Measurements from ENCODE around the gene MRPS17. TPM values are rescaled to one million over a fixed set of nuclear protein-coding genes. Genes with fewer than 3 reads are reported as not detected.
A peak's percentile ranks its signal among the peaks of the same experiment; 100 is the strongest.

MRPS17 gene
- total RNA-seq (2022) (18.9 and 22.7 TPM in 2 replicates), Bru-seq, nascent RNA (percentile 75 among the genes with signal in this experiment), BruChase-seq, experiment 1, labeled RNA remaining after a 2-hour chase (percentile 92 among the genes with signal in this experiment), BruChase-seq, experiment 2, labeled RNA remaining after a 6-hour chase (percentile 84 among the genes with signal in this experiment)
- long read RNA-seq, transcript MRPS17-201 (3 exons, 1,845 nt): major isoform, 24 of 45 reads
- long read RNA-seq, partial matches to known transcripts: 12 of 45 reads
- long read RNA-seq, other reads (novel, unspliced or antisense): 9 of 45 reads

DNA sequence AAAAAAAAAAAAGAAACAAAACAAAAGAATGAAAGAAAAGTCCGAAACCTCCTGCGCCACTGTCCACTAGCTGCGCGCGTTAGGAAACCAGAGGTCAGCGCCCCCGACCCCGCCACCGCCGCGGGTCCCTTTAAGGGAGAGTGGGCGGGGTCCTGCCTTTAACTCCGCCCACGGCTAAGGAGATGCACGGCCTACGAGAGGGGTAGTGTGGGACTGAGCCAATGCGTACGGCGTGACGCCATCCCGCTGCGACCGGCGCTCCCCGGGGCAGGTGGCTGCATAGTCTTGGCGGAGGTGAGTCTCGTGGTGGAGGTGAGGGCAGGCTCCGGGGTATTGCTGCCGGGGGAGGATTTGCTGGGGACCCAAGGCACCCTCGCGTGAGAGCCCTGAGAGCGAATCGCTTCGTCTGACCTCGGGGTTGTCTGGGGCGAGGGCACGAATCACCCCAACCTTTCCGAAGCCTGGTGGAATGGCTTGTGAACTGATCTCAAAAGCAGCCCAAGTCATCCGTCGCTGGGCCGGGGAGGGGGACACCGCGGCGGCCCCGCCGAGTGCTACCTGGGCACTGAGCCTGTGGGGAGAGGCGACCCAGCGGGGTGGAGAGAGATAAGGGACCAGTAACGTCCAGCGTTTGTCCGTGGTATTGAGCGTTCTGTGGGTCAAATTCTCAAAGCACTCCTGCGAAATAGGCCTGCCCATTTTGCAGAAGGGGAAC, at the start of gene MRPS17:
TSS of gene MRPS17 (plus strand) at position 241 of the 715 bp plus-strand sequence. CDS start 1,319 bp downstream, outside the sequence.
- peaks cover 34% of the 10 kb centered on the region for H3K36me3 Mint-ChIP-seq (ENCODE audit: insufficient read depth, unreplicated experiment)
- peaks cover 9% of the 10 kb centered on the region for H3K9me3 Mint-ChIP-seq (ENCODE audit: unreplicated experiment)
- Histone ChIP-seq H3K4me1 (no peaks in the 10 kb centered on the region), H3K27me3 (replicated peaks; ENCODE audit: control insufficient read depth, insufficient read depth, low read length) (no peaks in the 10 kb centered on the region), H3K9me3 (no peaks in the 10 kb centered on the region), H3K4me3 (ENCODE audit: low read depth, low read length) (peak within 1 kb of the TSS; percentile 84), H3K36me3 (ENCODE audit: control insufficient read depth, insufficient read depth, low read length) (no peaks in the 10 kb centered on the region; the same call in 1 of the 2 replicates)
- POLR2A ChIA-PET: no interaction called here
- H3K27ac Mint-ChIP-seq (ENCODE audit: unreplicated experiment): peak within 1 kb of the TSS; percentile 99
- H3K4me3 Mint-ChIP-seq (ENCODE audit: unreplicated experiment): peak within 1 kb of the TSS; percentile 97
- no peak for TF ChIP-seq CTCF (IDR thresholded peaks at IDR 0.05; ENCODE audit: insufficient read depth in 1 of 2, low read depth in 1 of 2, low read length in 1 of 2, severe bottlenecking in 1 of 2, unreplicated experiment in 1 of 2)
- no peaks in the 10 kb centered on the region for H3K4me1 Mint-ChIP-seq (ENCODE audit: low read depth, unreplicated experiment)
- intact Hi-C loops (cut with micrococcal nuclease; ENCODE audit: unreplicated experiment): loop anchor here (1.0 to 2.0 kb wide), 2 partner anchors 13 to 64 kb away; partner anchors contain the start of genes NIPSNAP2 and ZNF713
- TSS peak; percentile 54 for BruUV-seq (replicated peaks)
- CTCF ChIA-PET: interaction anchor here (0.6 kb wide), 1 partner anchor 85 kb away, joined by 6 read pairs; no protein-coding TSS in a partner anchor
- H3K27me3 Mint-ChIP-seq (ENCODE audit: insufficient read depth, unreplicated experiment): no peaks in the 10 kb centered on the region
- peak; percentile 96 to 97 for DNase-seq

DNA sequence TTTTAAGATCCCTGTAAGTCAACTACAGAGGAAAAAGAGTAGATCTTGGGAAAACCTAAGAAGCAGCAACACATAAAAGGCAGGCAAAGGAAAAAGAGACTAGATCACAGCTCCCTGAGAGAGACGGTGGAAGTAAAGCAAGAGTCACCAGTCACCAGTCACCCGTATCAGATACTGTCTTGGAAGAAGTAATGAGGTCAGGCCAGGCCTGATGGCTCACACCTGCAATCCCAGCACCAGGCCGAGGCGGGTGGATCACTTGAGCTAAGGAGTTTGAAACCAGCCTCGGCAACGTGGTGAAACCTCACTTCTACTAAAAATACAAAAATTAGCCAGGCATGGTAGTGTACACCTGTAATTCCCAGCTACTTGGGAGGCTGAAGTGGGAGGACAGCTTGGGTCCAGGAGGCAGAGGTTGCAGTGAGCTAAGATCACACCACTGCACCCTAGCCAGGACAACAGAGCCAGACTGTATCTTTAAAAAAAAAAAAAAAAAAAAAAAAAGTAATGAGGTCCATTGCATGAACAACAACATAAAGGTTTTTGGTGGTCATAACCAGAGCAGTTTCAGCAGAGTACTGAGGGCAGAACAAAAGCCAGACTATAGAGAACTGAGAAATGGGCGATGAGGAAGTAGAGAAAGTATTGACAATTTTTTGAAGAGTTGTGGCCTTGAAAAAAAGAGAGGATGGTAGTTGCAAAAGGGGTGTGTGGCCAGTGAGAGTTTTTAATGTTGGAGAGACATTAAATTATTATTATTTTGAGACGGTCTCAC, 47.5 kb upstream of the MRPS17 start:
- BruUV-seq (replicated peaks): no TSS peak
- H3K36me3 ChIP-seq (ENCODE audit: control insufficient read depth, insufficient read depth, low read length): no peaks in the 10 kb centered on the region
- H3K9me3 ChIP-seq: no peaks in the 10 kb centered on the region
- Mint-ChIP-seq H3K4me3 (ENCODE audit: unreplicated experiment) (no peak overlapping the region), H3K27ac (ENCODE audit: unreplicated experiment) (no peak overlapping the region), H3K36me3 (ENCODE audit: insufficient read depth, unreplicated experiment) (peaks cover 12% of the 10 kb centered on the region), H3K4me1 (ENCODE audit: low read depth, unreplicated experiment) (no peaks in the 10 kb centered on the region), H3K27me3 (ENCODE audit: insufficient read depth, unreplicated experiment) (no peaks in the 10 kb centered on the region), H3K9me3 (ENCODE audit: unreplicated experiment) (peaks cover 24% of the 10 kb centered on the region)
- CTCF ChIA-PET: no interaction called here
- no peak for TF ChIP-seq CTCF (IDR thresholded peaks at IDR 0.05; ENCODE audit: insufficient read depth in 1 of 2, low read depth in 1 of 2, low read length in 1 of 2, severe bottlenecking in 1 of 2, unreplicated experiment in 1 of 2)
- H3K4me1 ChIP-seq: peaks cover 5% of the 10 kb centered on the region
- no peak for DNase-seq
- H3K4me3 ChIP-seq (ENCODE audit: low read depth, low read length): no peak overlapping the region
- no peaks in the 10 kb centered on the region for H3K27me3 ChIP-seq (replicated peaks; ENCODE audit: control insufficient read depth, insufficient read depth, low read length)
- POLR2A ChIA-PET: no interaction called here
- intact Hi-C loops (cut with micrococcal nuclease; ENCODE audit: unreplicated experiment): no loop called here

GRCh38 chr7:55912748-55913158, 38.9 kb upstream of the MRPS17 start:
- H3K27ac Mint-ChIP-seq (ENCODE audit: unreplicated experiment): peak overlapping the region; percentile 70

More at GRCh38 chr7:55912748-55913158, 38.9 kb upstream of the MRPS17 start:
- H3K36me3 Mint-ChIP-seq (ENCODE audit: insufficient read depth, unreplicated experiment): peaks cover 6% of the 10 kb centered on the region
- DNase-seq: no peak
- TF ChIP-seq CTCF (IDR thresholded peaks at IDR 0.05; ENCODE audit: insufficient read depth in 1 of 2, low read depth in 1 of 2, low read length in 1 of 2, severe bottlenecking in 1 of 2, unreplicated experiment in 1 of 2): no peak
- H3K4me3 Mint-ChIP-seq (ENCODE audit: unreplicated experiment): no peak overlapping the region
- intact Hi-C loops (cut with micrococcal nuclease; ENCODE audit: unreplicated experiment): no loop called here
- BruUV-seq (replicated peaks): no TSS peak
- POLR2A ChIA-PET: no interaction called here
- Histone ChIP-seq H3K27me3 (replicated peaks; ENCODE audit: control insufficient read depth, insufficient read depth, low read length) (no peaks in the 10 kb centered on the region), H3K36me3 (ENCODE audit: control insufficient read depth, insufficient read depth, low read length) (no peaks in the 10 kb centered on the region), H3K9me3 (0 out of 2 replicates have a peak, but pooled peaks cover 4% of the 10 kb centered on the region), H3K4me1 (peaks cover 24% of the 10 kb centered on the region), H3K4me3 (ENCODE audit: low read depth, low read length) (no peak overlapping the region)
- peaks cover 26% of the 10 kb centered on the region for H3K4me1 Mint-ChIP-seq (ENCODE audit: low read depth, unreplicated experiment)
- CTCF ChIA-PET: no interaction called here
- H3K9me3 Mint-ChIP-seq (ENCODE audit: unreplicated experiment): no peaks in the 10 kb centered on the region
- no peaks in the 10 kb centered on the region for H3K27me3 Mint-ChIP-seq (ENCODE audit: insufficient read depth, unreplicated experiment)

Measured in Caco-2 (cell line).